22Rv1 (cell line): ENCODE measurements around the gene PUDP.

ENCODE experiments used
- ZFX ChIP-seq: fragments of 450-650 bp; IDR thresholded peaks from 2 replicates; pipeline ENCODE4 v1.6.1; 2017; ENCODE audit warnings: antibody characterized with exemption, borderline replicate concordance
- TF ChIP-seq, protein P1 (sequence below): fragments of 450-650 bp; IDR thresholded peaks from 2 replicates; pipeline ENCODE4 v1.5.1; 2017; ENCODE audit warnings: mild to moderate bottlenecking

DNA sequence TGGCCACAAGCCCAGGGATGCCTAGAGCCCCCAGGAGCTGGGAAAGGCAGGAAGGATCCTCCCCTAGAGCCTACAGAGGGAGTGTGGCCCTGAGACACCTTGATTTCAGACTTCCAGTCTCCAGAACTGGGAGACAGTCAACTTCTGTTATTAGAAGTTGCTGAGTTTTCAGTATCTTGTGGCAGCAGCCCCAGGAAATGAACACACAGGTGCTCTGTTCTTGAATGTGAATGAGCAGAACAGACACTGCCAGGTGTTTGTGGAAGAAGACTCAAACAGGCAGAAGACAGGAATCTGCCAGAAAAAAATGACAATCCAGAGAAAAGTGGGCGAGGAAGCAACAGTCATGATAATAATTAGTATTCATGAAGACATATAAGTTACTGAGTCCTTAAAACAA is 64.9 kb downstream of the PUDP start:
- TF ChIP-seq, protein P1, sequence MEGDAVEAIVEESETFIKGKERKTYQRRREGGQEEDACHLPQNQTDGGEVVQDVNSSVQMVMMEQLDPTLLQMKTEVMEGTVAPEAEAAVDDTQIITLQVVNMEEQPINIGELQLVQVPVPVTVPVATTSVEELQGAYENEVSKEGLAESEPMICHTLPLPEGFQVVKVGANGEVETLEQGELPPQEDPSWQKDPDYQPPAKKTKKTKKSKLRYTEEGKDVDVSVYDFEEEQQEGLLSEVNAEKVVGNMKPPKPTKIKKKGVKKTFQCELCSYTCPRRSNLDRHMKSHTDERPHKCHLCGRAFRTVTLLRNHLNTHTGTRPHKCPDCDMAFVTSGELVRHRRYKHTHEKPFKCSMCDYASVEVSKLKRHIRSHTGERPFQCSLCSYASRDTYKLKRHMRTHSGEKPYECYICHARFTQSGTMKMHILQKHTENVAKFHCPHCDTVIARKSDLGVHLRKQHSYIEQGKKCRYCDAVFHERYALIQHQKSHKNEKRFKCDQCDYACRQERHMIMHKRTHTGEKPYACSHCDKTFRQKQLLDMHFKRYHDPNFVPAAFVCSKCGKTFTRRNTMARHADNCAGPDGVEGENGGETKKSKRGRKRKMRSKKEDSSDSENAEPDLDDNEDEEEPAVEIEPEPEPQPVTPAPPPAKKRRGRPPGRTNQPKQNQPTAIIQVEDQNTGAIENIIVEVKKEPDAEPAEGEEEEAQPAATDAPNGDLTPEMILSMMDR, result no peak
- TF ChIP-seq ZFX, result no peak
